ENCODE results near the gene TRABD2A.

Gene TRABD2A

DNA sequence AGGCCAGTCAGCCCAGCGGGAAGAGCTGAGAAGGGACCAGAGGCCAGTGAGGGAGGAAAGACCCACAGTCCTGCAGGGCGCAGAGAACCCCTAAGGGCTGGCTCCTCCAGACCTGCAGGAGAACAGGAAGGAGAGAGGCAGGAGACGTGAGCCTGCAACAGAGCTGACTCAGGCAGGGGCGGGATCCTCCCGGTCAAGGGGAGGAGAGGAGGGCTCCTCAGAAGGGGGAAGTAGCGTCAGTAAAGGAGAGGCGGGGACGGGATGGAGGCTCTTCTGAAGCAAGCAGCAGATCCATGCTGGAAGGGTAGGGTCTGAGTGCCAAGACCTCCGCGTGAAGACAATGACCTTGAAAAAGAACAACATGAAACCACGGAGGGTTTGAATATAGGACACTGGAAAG, 50.8 kb downstream of the TRABD2A start:
- peak overlapping the region; percentile 40 for H3K27ac ChIP-seq (replicated peaks)
- DNase-seq (ENCODE audit: low read depth in 1 of 2, low spot score in 1 of 2) = peak; percentile 65 to 90
- no peaks in the 10 kb centered on the region for H3K27me3 ChIP-seq (ENCODE audit: insufficient read depth, poor library complexity, severe bottlenecking)
- TF ChIP-seq, protein P1, sequence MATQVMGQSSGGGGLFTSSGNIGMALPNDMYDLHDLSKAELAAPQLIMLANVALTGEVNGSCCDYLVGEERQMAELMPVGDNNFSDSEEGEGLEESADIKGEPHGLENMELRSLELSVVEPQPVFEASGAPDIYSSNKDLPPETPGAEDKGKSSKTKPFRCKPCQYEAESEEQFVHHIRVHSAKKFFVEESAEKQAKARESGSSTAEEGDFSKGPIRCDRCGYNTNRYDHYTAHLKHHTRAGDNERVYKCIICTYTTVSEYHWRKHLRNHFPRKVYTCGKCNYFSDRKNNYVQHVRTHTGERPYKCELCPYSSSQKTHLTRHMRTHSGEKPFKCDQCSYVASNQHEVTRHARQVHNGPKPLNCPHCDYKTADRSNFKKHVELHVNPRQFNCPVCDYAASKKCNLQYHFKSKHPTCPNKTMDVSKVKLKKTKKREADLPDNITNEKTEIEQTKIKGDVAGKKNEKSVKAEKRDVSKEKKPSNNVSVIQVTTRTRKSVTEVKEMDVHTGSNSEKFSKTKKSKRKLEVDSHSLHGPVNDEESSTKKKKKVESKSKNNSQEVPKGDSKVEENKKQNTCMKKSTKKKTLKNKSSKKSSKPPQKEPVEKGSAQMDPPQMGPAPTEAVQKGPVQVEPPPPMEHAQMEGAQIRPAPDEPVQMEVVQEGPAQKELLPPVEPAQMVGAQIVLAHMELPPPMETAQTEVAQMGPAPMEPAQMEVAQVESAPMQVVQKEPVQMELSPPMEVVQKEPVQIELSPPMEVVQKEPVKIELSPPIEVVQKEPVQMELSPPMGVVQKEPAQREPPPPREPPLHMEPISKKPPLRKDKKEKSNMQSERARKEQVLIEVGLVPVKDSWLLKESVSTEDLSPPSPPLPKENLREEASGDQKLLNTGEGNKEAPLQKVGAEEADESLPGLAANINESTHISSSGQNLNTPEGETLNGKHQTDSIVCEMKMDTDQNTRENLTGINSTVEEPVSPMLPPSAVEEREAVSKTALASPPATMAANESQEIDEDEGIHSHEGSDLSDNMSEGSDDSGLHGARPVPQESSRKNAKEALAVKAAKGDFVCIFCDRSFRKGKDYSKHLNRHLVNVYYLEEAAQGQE (IDR thresholded peaks at IDR 0.05; ENCODE audit: insufficient replicate concordance, low read depth) = no peak
- TF ChIP-seq POLR2AphosphoS5 (IDR thresholded peaks at IDR 0.05; ENCODE audit: low read depth) (peak; percentile 47; the same call in 1 of the 2 replicates), SPI1 (IDR thresholded peaks at IDR 0.05; ENCODE audit: borderline replicate concordance, low read depth) (peak; percentile 44; the same call in 1 of the 2 replicates), GABPA (IDR thresholded peaks at IDR 0.05; ENCODE audit: low read depth) (no peak)
- TF ChIP-seq, protein P2, sequence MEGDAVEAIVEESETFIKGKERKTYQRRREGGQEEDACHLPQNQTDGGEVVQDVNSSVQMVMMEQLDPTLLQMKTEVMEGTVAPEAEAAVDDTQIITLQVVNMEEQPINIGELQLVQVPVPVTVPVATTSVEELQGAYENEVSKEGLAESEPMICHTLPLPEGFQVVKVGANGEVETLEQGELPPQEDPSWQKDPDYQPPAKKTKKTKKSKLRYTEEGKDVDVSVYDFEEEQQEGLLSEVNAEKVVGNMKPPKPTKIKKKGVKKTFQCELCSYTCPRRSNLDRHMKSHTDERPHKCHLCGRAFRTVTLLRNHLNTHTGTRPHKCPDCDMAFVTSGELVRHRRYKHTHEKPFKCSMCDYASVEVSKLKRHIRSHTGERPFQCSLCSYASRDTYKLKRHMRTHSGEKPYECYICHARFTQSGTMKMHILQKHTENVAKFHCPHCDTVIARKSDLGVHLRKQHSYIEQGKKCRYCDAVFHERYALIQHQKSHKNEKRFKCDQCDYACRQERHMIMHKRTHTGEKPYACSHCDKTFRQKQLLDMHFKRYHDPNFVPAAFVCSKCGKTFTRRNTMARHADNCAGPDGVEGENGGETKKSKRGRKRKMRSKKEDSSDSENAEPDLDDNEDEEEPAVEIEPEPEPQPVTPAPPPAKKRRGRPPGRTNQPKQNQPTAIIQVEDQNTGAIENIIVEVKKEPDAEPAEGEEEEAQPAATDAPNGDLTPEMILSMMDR (IDR thresholded peaks at IDR 0.05; ENCODE audit: insufficient read depth, low read length) = no peak
- no peak overlapping the region for H3K4me3 ChIP-seq (replicated peaks; ENCODE audit: insufficient read depth, low read length)

DNA sequence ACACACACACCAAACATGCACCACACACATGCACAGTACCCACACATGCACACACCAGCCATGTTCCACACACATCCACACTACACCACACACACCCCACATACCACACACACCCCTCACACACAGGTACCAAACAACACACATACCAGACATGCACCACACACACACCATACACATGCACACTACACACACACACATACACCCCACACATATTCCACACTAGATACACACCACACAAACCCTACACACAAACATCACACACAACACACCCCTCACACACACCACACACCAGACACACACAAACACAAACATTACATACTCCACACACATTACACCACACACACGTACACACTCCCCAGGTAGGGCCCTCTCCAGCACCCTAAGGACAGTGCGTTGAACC, 51.2 kb downstream of the TRABD2A start:
- Histone ChIP-seq H3K4me3 (replicated peaks; ENCODE audit: insufficient read depth, low read length) (no peak overlapping the region), H3K27me3 (ENCODE audit: insufficient read depth, poor library complexity, severe bottlenecking) (no peaks in the 10 kb centered on the region), H3K27ac (replicated peaks) (peak overlapping the region; percentile 40)
- TF ChIP-seq, protein P2 (IDR thresholded peaks at IDR 0.05; ENCODE audit: insufficient read depth, low read length) = no peak
- TF ChIP-seq POLR2AphosphoS5 (IDR thresholded peaks at IDR 0.05; ENCODE audit: low read depth) (no peak), SPI1 (IDR thresholded peaks at IDR 0.05; ENCODE audit: borderline replicate concordance, low read depth) (no peak)
- TF ChIP-seq, protein P1 (IDR thresholded peaks at IDR 0.05; ENCODE audit: insufficient replicate concordance, low read depth) = no peak
- DNase-seq (ENCODE audit: low read depth in 1 of 2, low spot score in 1 of 2) = no peak

DNA sequence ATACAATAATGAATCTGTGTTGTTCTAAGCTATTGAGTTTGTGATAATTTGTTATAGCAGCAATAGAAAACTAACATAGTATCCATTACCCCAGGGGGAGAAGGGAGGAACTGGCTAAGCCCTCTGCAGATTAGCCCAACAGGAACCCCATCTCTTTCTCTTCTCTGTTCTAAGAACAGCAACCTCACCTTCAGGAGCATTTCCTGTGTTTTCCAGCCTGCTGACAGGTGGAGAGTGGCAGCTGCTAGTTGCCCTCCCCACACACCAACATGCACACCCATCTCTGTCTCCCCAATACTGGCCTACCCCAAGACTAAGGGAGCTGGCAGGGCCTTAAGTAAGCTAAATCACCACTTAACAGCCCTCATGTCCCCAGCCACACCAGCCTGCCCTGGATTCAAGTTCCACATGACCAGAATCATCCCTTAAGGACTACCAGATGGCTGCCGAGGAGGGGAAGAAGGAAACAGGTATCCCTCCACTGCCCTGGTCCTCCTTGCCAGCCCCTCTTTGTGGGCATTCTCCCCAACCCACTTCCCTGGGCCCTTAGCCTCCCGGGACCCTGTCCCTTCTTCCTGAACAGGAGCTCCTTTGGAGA, 52.8 kb downstream of the TRABD2A start:
- Histone ChIP-seq H3K4me3 (replicated peaks; ENCODE audit: insufficient read depth, low read length) (no peak overlapping the region), H3K27ac (replicated peaks) (no peak overlapping the region), H3K27me3 (ENCODE audit: insufficient read depth, poor library complexity, severe bottlenecking) (no peaks in the 10 kb centered on the region)
- DNase-seq (ENCODE audit: low read depth in 1 of 2, low spot score in 1 of 2) = no peak
- no peak for TF ChIP-seq GABPA (IDR thresholded peaks at IDR 0.05; ENCODE audit: low read depth)

DNA sequence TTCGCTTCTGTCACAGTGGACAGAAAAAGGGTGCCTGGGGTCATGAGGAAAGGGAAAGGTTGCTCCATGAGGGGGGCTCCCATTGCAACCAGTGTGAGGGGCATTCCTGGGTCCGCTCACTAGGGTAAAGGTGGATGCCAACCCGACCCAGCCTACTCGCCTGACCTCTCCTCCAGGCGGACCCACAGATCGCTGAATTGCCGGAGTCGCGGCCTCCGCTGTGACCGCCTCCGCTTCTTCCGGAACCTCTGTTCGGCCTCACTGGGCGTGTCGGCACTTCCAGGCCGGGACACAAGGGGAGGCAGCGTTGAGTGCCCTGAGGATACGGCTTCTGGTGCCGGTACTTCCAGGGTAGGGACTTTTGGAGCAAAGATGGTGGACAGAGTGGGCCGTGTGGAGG, 57.1 kb downstream of the TRABD2A start:
- Histone ChIP-seq H3K27me3 (ENCODE audit: insufficient read depth, poor library complexity, severe bottlenecking) (no peaks in the 10 kb centered on the region), H3K4me3 (replicated peaks; ENCODE audit: insufficient read depth, low read length) (no peak overlapping the region), H3K27ac (replicated peaks) (no peak overlapping the region)
- no peak for TF ChIP-seq SPI1 (IDR thresholded peaks at IDR 0.05; ENCODE audit: borderline replicate concordance, low read depth)
- no peak for TF ChIP-seq POLR2AphosphoS5 (IDR thresholded peaks at IDR 0.05; ENCODE audit: low read depth)
- TF ChIP-seq, protein P1 (IDR thresholded peaks at IDR 0.05; ENCODE audit: insufficient replicate concordance, low read depth) = no peak
- no peak for TF ChIP-seq GABPA (IDR thresholded peaks at IDR 0.05; ENCODE audit: low read depth)
- TF ChIP-seq, protein P2 (IDR thresholded peaks at IDR 0.05; ENCODE audit: insufficient read depth, low read length) = no peak
- DNase-seq (ENCODE audit: low read depth in 1 of 2, low spot score in 1 of 2) = no peak
